Stimulated activated CD4-positive, alpha-beta T cell treated with anti-CD3 and anti-CD28 coated beads, Interleukin-2, amount 100 ng/mL, for 48 hours (primary cell): ENCODE results near the gene MALRD1.
"Not testable (repeated sequence)": the region's sequence is repeated elsewhere in the genome, so short reads cannot be mapped to it uniquely, and the experiment has no call there.

Experiments used
- DNase-seq, 2 donors: peaks; one replicate each; pipeline ENCODE4 v3.0.0-alpha.2; 2020

MALRD1 gene

GRCh38 chr10:19728376-19728775 is 679.8 kb downstream of the MALRD1 start:
- DNase-seq, result no peak

GRCh38 chr10:19728964-19729363 is 680.4 kb downstream of the MALRD1 start:
- no peak for DNase-seq

- DNase-seq, result no peak
Observed at GRCh38 chr10:19730167-19730906, 681.7 kb downstream of the MALRD1 start.

- no peak for DNase-seq
Observed at GRCh38 chr10:19730907-19731217, 682.3 kb downstream of the MALRD1 start.

- no peak for DNase-seq
Observed at GRCh38 chr10:19731560-19731959, 683.0 kb downstream of the MALRD1 start.

- DNase-seq, result no peak
Observed at GRCh38 chr10:19738440-19738839, 689.8 kb downstream of the MALRD1 start.

- DNase-seq, result not testable (repeated sequence)
Observed at GRCh38 chr10:19739232-19739631, 690.6 kb downstream of the MALRD1 start.

GRCh38 chr10:19742144-19742543 is 693.5 kb downstream of the MALRD1 start:
- not testable (repeated sequence) for DNase-seq

GRCh38 chr10:19745672-19746071 is 697.1 kb downstream of the MALRD1 start:
- no peak for DNase-seq

GRCh38 chr10:19749185-19749729 is 700.7 kb downstream of the MALRD1 start:
- DNase-seq, result no peak

GRCh38 chr10:19750972-19751371 is 702.4 kb downstream of the MALRD1 start:
- DNase-seq, result no peak

- DNase-seq, result no peak
Observed at GRCh38 chr10:19756919-19757318, 708.3 kb downstream of the MALRD1 start.

GRCh38 chr10:19762026-19762425 is 713.4 kb downstream of the MALRD1 start:
- no peak for DNase-seq

- DNase-seq, result no peak
Observed at GRCh38 chr10:19764111-19764510, 715.5 kb downstream of the MALRD1 start.

GRCh38 chr10:19767876-19768275 is 719.3 kb downstream of the MALRD1 start:
- DNase-seq, result no peak

GRCh38 chr10:19769826-19770225 is 721.2 kb downstream of the MALRD1 start:
- DNase-seq, result not testable (repeated sequence)

- DNase-seq, result no peak
Observed at GRCh38 chr10:19772972-19773371, 724.4 kb downstream of the MALRD1 start.

GRCh38 chr10:19775296-19775695 is 726.7 kb downstream of the MALRD1 start:
- DNase-seq, result no peak

- no peak for DNase-seq
Observed at GRCh38 chr10:19777806-19778205, 729.2 kb downstream of the MALRD1 start.

GRCh38 chr10:19778996-19779395 is 730.4 kb downstream of the MALRD1 start:
- no peak for DNase-seq

- DNase-seq, result no peak
Observed at GRCh38 chr10:19782430-19783089, 734.0 kb downstream of the MALRD1 start.

- no peak for DNase-seq
Observed at GRCh38 chr10:19783721-19784120, 735.1 kb downstream of the MALRD1 start.
